ENCODE data around the gene MAPT. TPM values are rescaled to one million over a fixed set of nuclear protein-coding genes. Genes with fewer than 3 reads are reported as not detected.

MAPT gene
- total and polyA plus RNA-seq, 2 of the 4 experiments (the other 2 are of a cell fraction), result 0.18 to 0.19 TPM

- Histone ChIP-seq H2BK15ac (ENCODE audit: low read depth, low read length) (no peak overlapping the region), H4K20me1 (ENCODE audit: insufficient read depth, low read length) (no peaks in the 10 kb centered on the region), H3K56ac (ENCODE audit: extremely low read depth, insufficient read depth, low read length) (no peak overlapping the region), H2BK120ac (ENCODE audit: low read depth, low read length) (no peak overlapping the region), H4K8ac (ENCODE audit: low read depth in 2 of 2, low read length in 2 of 2) (no peak overlapping the region), H3K4ac (ENCODE audit: low read depth, low read length) (no peak overlapping the region), H3K27me3 (ENCODE audit: control insufficient read depth, insufficient read depth, low read length) (peaks cover 29% of the 10 kb centered on the region), H3K14ac (replicated peaks; ENCODE audit: low read depth, low read length) (no peak overlapping the region), H3K79me1 (ENCODE audit: low read depth in 1 of 2, low read length in 2 of 2) (no peaks in the 10 kb centered on the region), H4K5ac (ENCODE audit: low read depth, low read length) (no peak overlapping the region), H3K4me3 (ENCODE audit: insufficient read depth, low read depth, low read length) (no peak overlapping the region), H4K91ac (ENCODE audit: insufficient read depth, low read depth, low read length) (no peak overlapping the region), H3K9ac (ENCODE audit: low read depth, low read length) (no peak overlapping the region), H2AK9ac (replicated peaks; ENCODE audit: low read depth, low read length, poor library complexity) (no peak overlapping the region), H3K23ac (ENCODE audit: low read depth, low read length) (no peak overlapping the region), H2BK20ac (ENCODE audit: low read depth, low read length) (no peak overlapping the region), H3K18ac (ENCODE audit: low read depth, low read length) (no peak overlapping the region), H3K27ac (ENCODE audit: insufficient read depth, low read length) (no peak overlapping the region), H3K9me3 (ENCODE audit: control insufficient read depth, insufficient read depth, low read length) (peaks cover 3% of the 10 kb centered on the region), H3K36me3 (ENCODE audit: control insufficient read depth, insufficient read depth, low read length) (no peaks in the 10 kb centered on the region), H3K4me2 (ENCODE audit: low read depth, low read length) (no peak overlapping the region), H2AK5ac (ENCODE audit: low read depth, low read length) (no peak overlapping the region), H3K4me1 (ENCODE audit: control insufficient read depth, insufficient read depth, low read length) (no peaks in the 10 kb centered on the region), H2BK5ac (ENCODE audit: low read depth, low read length, poor library complexity, severe bottlenecking) (no peak overlapping the region), H2AFZ (replicated peaks; ENCODE audit: low read length, poor library complexity) (no peak overlapping the region), H3K9me1 (ENCODE audit: insufficient read depth, low read length) (peaks cover 5% of the 10 kb centered on the region; the same call in 1 of the 2 replicates)
- dilution Hi-C loops (cut with HindIII; ENCODE audit: low sequenced_read_pairs, unreplicated experiment), result no loop called here
- WGBS, 2 experiments (ENCODE audit: extremely low coverage in 2 of 2, insufficient read length in 1 of 2), result no CpG with 5 or more reads among the region's 3 CpGs
- intact Hi-C loops (cut with micrococcal nuclease), result no loop called here
- ChIA-PET CTCF (no interaction called here), POLR2A (ENCODE audit: unreplicated experiment) (no interaction called here)
- BruUV-seq (replicated peaks), result no TSS peak
- DNase-seq, result no peak
- no peak for TF ChIP-seq RFX5 (IDR thresholded peaks at IDR 0.05; ENCODE audit: low read depth, low read length)
- TF ChIP-seq, protein P1, sequence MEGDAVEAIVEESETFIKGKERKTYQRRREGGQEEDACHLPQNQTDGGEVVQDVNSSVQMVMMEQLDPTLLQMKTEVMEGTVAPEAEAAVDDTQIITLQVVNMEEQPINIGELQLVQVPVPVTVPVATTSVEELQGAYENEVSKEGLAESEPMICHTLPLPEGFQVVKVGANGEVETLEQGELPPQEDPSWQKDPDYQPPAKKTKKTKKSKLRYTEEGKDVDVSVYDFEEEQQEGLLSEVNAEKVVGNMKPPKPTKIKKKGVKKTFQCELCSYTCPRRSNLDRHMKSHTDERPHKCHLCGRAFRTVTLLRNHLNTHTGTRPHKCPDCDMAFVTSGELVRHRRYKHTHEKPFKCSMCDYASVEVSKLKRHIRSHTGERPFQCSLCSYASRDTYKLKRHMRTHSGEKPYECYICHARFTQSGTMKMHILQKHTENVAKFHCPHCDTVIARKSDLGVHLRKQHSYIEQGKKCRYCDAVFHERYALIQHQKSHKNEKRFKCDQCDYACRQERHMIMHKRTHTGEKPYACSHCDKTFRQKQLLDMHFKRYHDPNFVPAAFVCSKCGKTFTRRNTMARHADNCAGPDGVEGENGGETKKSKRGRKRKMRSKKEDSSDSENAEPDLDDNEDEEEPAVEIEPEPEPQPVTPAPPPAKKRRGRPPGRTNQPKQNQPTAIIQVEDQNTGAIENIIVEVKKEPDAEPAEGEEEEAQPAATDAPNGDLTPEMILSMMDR (conservative IDR thresholded peaks at IDR 0.05; ENCODE audit: low read depth, low read length), result no peak
- TF ChIP-seq BHLHE40 (IDR thresholded peaks at IDR 0.05; ENCODE audit: low read depth, low read length), result no peak
- no peak for TF ChIP-seq NFE2L2 (IDR thresholded peaks at IDR 0.05; ENCODE audit: low read depth, low read length)
- TF ChIP-seq CHD1 (IDR thresholded peaks at IDR 0.05; ENCODE audit: low read depth, low read length), result no peak
- TF ChIP-seq CEBPB (IDR thresholded peaks at IDR 0.05; ENCODE audit: low read depth, low read length), result no peak
- no peak for TF ChIP-seq POLR2A (IDR thresholded peaks at IDR 0.05; ENCODE audit: low read depth, low read length)
- TF ChIP-seq MXI1 (IDR thresholded peaks at IDR 0.05; ENCODE audit: borderline replicate concordance, low read depth, low read length), result no peak
- TF ChIP-seq RAD21 (IDR thresholded peaks at IDR 0.05; ENCODE audit: low read length), result no peak
- TF ChIP-seq USF2 (IDR thresholded peaks at IDR 0.05; ENCODE audit: low read depth, low read length), result no peak
- TF ChIP-seq MAFK (IDR thresholded peaks at IDR 0.05; ENCODE audit: low read depth, low read length), result no peak
- TF ChIP-seq ELK1 (IDR thresholded peaks at IDR 0.05; ENCODE audit: borderline replicate concordance, low read depth, low read length), result no peak
- no peak for TF ChIP-seq SMC3 (IDR thresholded peaks at IDR 0.05; ENCODE audit: low read depth, low read length)
- TF ChIP-seq RCOR1 (IDR thresholded peaks at IDR 0.05; ENCODE audit: insufficient replicate concordance, low read length), result no peak
- no peak for TF ChIP-seq MAZ (IDR thresholded peaks at IDR 0.05; ENCODE audit: borderline replicate concordance, low read depth, low read length)
- no peak for TF ChIP-seq FOS (IDR thresholded peaks at IDR 0.05; ENCODE audit: low read depth, low read length)
- no peak for ATAC-seq (ENCODE audit: low read depth)
- in situ Hi-C loops (cut with MboI; ENCODE audit: low sequenced_read_pairs), result no loop called here
Measured at GRCh38 chr17:45910667-45911066, 16.3 kb downstream of the MAPT start.

Measured in IMR-90 (cell line).